H1 (cell line): ENCODE measurements around the gene EPB41L1. TPM values are rescaled to one million over a fixed set of nuclear protein-coding genes. Genes with fewer than 3 reads are reported as not detected.

Source experiments
- CTCF ChIA-PET: fragments of 300-600 bp; sonication (Branson Sonifier 250); formaldehyde crosslinking; loops from one replicate; lab custom pipeline; 2021; ENCODE audit not compliant: partially characterized antibody; lab: Charles Lee
- POLR2A ChIA-PET: fragments of 300-600 bp; sonication (Branson Sonifier 250); formaldehyde crosslinking; loops from one replicate; lab custom pipeline; 2021; ENCODE audit warnings: inconsistent platforms; ENCODE audit not compliant: partially characterized antibody; lab: Charles Lee
- DNase-seq, 2 experiments: peaks; one replicate each; pipeline versions ENCODE4 v3.0.0 to v3.0.0-alpha.2; 2010 to 2022; ENCODE audit warnings: low spot score in 2 of 2, low read depth in 1 of 2, mixed read lengths in 1 of 2
- FAIRE-seq: peaks from 2 replicates; lab custom pipeline; 2011; peaks lifted over from hg19 to GRCh38; lab: Jason Lieb, UNC
- H2AFZ ChIP-seq: 2 replicates; pipeline ENCODE4 v1.8.1; 2012; ENCODE audit warnings: low read length, inconsistent platforms
- H2AK5ac ChIP-seq: 2 replicates; pipeline ENCODE4 v1.6.1; 2013; ENCODE audit warnings: low read depth, low read length
- H2BK120ac ChIP-seq: replicated peaks from 2 replicates; pipeline ENCODE3; 2013; ENCODE audit warnings: low read depth, low read length, inconsistent platforms
- H2BK12ac ChIP-seq: 2 replicates; pipeline ENCODE4 v1.6.1; 2013; ENCODE audit warnings: low read depth, low read length
- H2BK15ac ChIP-seq: 2 replicates; pipeline ENCODE4 v1.6.1; 2013; ENCODE audit warnings: low read length
- H2BK20ac ChIP-seq: 2 replicates; pipeline ENCODE4 v1.6.1; 2013; ENCODE audit warnings: low read length
- H2BK5ac ChIP-seq: 2 replicates; pipeline ENCODE4 v1.6.1; 2013; ENCODE audit warnings: low read depth, low read length
- H3K14ac ChIP-seq: 2 replicates; pipeline ENCODE4 v1.6.1; 2013; ENCODE audit warnings: inconsistent platforms; ENCODE audit not compliant: insufficient read length
- H3K18ac ChIP-seq: 2 replicates; pipeline ENCODE4 v1.6.1; 2013; ENCODE audit warnings: low read length; ENCODE audit errors: extremely low read depth
- H3K23ac ChIP-seq: 2 replicates; pipeline ENCODE4 v1.6.1; 2013; ENCODE audit warnings: inconsistent platforms; ENCODE audit not compliant: insufficient read length
- H3K23me2 ChIP-seq: 2 replicates; pipeline ENCODE4 v1.6.1; 2013; ENCODE audit warnings: low read depth, low read length
- H3K27ac ChIP-seq: 2 replicates; pipeline ENCODE4 v1.6.1; 2011; ENCODE audit warnings: low read depth, low read length, inconsistent platforms
- H3K27me3 ChIP-seq, 4 experiments: replicated peaks in 1 of 4; 1 replicate in 1 of 4; 2 replicates in 3 of 4; pipeline versions ENCODE4 v1.6.1 to v1.8.1; 2011 to 2013; ENCODE audit warnings: low read length in 3 of 4, mild to moderate bottlenecking in 3 of 4, inconsistent platforms in 2 of 4, mixed read lengths in 2 of 4, moderate library complexity in 1 of 4; ENCODE audit not compliant: control insufficient read depth in 3 of 4, insufficient read depth in 3 of 4; ENCODE audit errors: extremely low read depth in 1 of 4
- H3K36me3 ChIP-seq, 4 experiments: 2 replicates each; pipeline versions ENCODE4 v1.6.1 to v1.8.1; 2011 to 2013; ENCODE audit warnings: mild to moderate bottlenecking in 4 of 4, low read length in 3 of 4, moderate library complexity in 2 of 4, control low read depth in 1 of 4, inconsistent platforms in 1 of 4; ENCODE audit not compliant: insufficient read depth in 4 of 4, control insufficient read depth in 2 of 4
- H3K4ac ChIP-seq: replicated peaks from 2 replicates; pipeline ENCODE3; 2013; ENCODE audit warnings: low read length, low read depth, mixed read lengths, inconsistent platforms; ENCODE audit not compliant: insufficient read length
- H3K4me1 ChIP-seq, 4 experiments: replicated peaks in 1 of 4; 1 replicate in 1 of 4; 2 replicates in 3 of 4; pipeline versions ENCODE4 v1.6.1 to v1.8.1; 2011 to 2013; ENCODE audit warnings: low read length in 3 of 4, inconsistent platforms in 2 of 4, mixed read lengths in 1 of 4; ENCODE audit not compliant: insufficient read depth in 4 of 4, control insufficient read depth in 3 of 4
- H3K4me2 ChIP-seq, 2 experiments: 2 replicates each; pipeline versions ENCODE4 v1.6.1 to v1.8.1; 2011 to 2013; ENCODE audit warnings: low read depth in 2 of 2, low read length in 2 of 2, control low read depth in 1 of 2, inconsistent platforms in 1 of 2, mild to moderate bottlenecking in 1 of 2; ENCODE audit not compliant: insufficient read depth in 1 of 2
- H3K4me3 ChIP-seq, 4 experiments: fragments of 200-600, 300-600 bp in 1 of 4; sonication (generic), shearing (Covaris generic), sonication (Bioruptor Twin) in 1 of 4; 2 replicates each; pipeline versions ENCODE4 v1.5.1 to v1.8.1; 2011 to 2016; ENCODE audit warnings: low read length in 4 of 4, low read depth in 3 of 4, control low read depth in 2 of 4, inconsistent platforms in 2 of 4, mild to moderate bottlenecking in 2 of 4, mixed read lengths in 1 of 4, moderate library complexity in 1 of 4; ENCODE audit not compliant: insufficient read depth in 2 of 4; ENCODE audit errors: extremely low read depth in 1 of 4
- H3K56ac ChIP-seq: replicated peaks from 2 replicates; pipeline ENCODE3; 2013; ENCODE audit warnings: low read depth, mild to moderate bottlenecking, mixed read lengths, low read length, inconsistent platforms; ENCODE audit not compliant: insufficient read length
- H3K79me1 ChIP-seq: 2 replicates; pipeline ENCODE4 v1.6.1; 2013; ENCODE audit warnings: low read depth, low read length, control low read depth
- H3K79me2 ChIP-seq, 2 experiments: 2 replicates each; pipeline versions ENCODE4 v1.6.1 to v1.8.1; 2012 to 2013; ENCODE audit warnings: low read length in 2 of 2, mild to moderate bottlenecking in 2 of 2, inconsistent platforms in 1 of 2; ENCODE audit not compliant: insufficient read depth in 2 of 2, control insufficient read depth in 1 of 2
- H3K9ac ChIP-seq, 4 experiments: replicated peaks in 1 of 4; 1 replicate in 1 of 4; 2 replicates in 3 of 4; pipeline versions ENCODE4 v1.6.1 to v1.8.1; 2011 to 2013; ENCODE audit warnings: low read depth in 3 of 4, low read length in 3 of 4, control low read depth in 2 of 4, mild to moderate bottlenecking in 2 of 4, moderate library complexity in 2 of 4, inconsistent platforms in 1 of 4; ENCODE audit errors: extremely low read depth in 1 of 4
- H3K9me3 ChIP-seq, 2 experiments: 2 replicates each; pipeline versions ENCODE4 v1.6.1 to v1.8.1; 2012 to 2013; ENCODE audit warnings: mild to moderate bottlenecking in 2 of 2, moderate library complexity in 2 of 2, control low read depth in 1 of 2, inconsistent platforms in 1 of 2, low read depth in 1 of 2, low read length in 1 of 2, mixed read lengths in 1 of 2; ENCODE audit not compliant: insufficient read depth in 2 of 2
- H4K20me1 ChIP-seq, 2 experiments: replicated peaks in 1 of 2; 2 replicates each; pipeline versions ENCODE3 to v1.8.1; 2011 to 2013; ENCODE audit warnings: inconsistent platforms in 2 of 2, low read length in 2 of 2, mild to moderate bottlenecking in 1 of 2; ENCODE audit not compliant: insufficient read depth in 2 of 2, control insufficient read depth in 1 of 2
- H4K5ac ChIP-seq: 2 replicates; pipeline ENCODE4 v1.6.1; 2013; ENCODE audit warnings: low read length, low read depth, mixed read lengths, inconsistent platforms; ENCODE audit not compliant: insufficient read length
- H4K8ac ChIP-seq: 2 replicates; pipeline ENCODE4 v1.8.0; 2013; ENCODE audit warnings: mild to moderate bottlenecking, moderate library complexity, low read length, inconsistent platforms; ENCODE audit not compliant: insufficient read depth; ENCODE audit errors: extremely low read depth
- H4K91ac ChIP-seq: replicated peaks from 2 replicates; pipeline ENCODE3; 2013; ENCODE audit warnings: low read length, mixed read lengths, inconsistent platforms; ENCODE audit not compliant: insufficient read length
- ATF3 ChIP-seq: IDR thresholded peaks from 2 replicates; pipeline ENCODE4 v1.6.1; 2011; ENCODE audit warnings: low read depth, mild to moderate bottlenecking, low read length; ENCODE audit not compliant: insufficient read depth
- whole genome bisulfite sequencing, 2 experiments: shearing (Covaris generic) in 1 of 2; methylation state at CpG; one replicate each; pipeline versions ENCODE4 v1.1.6 to v1.1.7; 2013 to 2015; ENCODE audit warnings: low lambda C conversion rate in 2 of 2, mixed read lengths in 2 of 2, inconsistent platforms in 1 of 2, low coverage in 1 of 2, missing lambda C conversion rate in 1 of 2; ENCODE audit not compliant: insufficient replicate concordance in 2 of 2, insufficient coverage in 1 of 2, insufficient read length in 1 of 2; ENCODE audit errors: extremely low coverage in 1 of 2, missing lambda C conversion rate in 1 of 2; 5-methylcytosine and 5-hydroxymethylcytosine counted together
- polyA plus RNA-seq, 7 experiments: library from polyadenylated mRNA; depleted of rRNA in 3 of 7; stranded (reverse) in 5 of 7; unstranded in 2 of 7; fragments of >200 nt in 5 of 7; fragments of 200-250 nt in 2 of 7; gene quantifications; 1 replicate in 5 of 7; 2 replicates in 1 of 7; 4 replicates in 1 of 7; pipeline versions ENCODE4 v1.2.1 to v1.2.3, GENCODE V29; 2011 to 2013; ENCODE audit warnings: missing spikeins in 2 of 7, mixed read lengths in 2 of 7
- total RNA-seq: library from RNA; stranded (reverse); fragmentation: NEBNext Ultra II Directional; extraction: Animal tissue kit (Norgen Biotek cat#: 25700); gene quantifications from 2 replicates; pipeline ENCODE4 v1.2.1, GENCODE V29; 2021

EPB41L1 gene
- total and polyA plus RNA-seq, 2 of the 8 experiments (the other 6 are each of a cell fraction or from before 2014, with no cell fraction given) = 14.8 to 36.0 TPM

DNA sequence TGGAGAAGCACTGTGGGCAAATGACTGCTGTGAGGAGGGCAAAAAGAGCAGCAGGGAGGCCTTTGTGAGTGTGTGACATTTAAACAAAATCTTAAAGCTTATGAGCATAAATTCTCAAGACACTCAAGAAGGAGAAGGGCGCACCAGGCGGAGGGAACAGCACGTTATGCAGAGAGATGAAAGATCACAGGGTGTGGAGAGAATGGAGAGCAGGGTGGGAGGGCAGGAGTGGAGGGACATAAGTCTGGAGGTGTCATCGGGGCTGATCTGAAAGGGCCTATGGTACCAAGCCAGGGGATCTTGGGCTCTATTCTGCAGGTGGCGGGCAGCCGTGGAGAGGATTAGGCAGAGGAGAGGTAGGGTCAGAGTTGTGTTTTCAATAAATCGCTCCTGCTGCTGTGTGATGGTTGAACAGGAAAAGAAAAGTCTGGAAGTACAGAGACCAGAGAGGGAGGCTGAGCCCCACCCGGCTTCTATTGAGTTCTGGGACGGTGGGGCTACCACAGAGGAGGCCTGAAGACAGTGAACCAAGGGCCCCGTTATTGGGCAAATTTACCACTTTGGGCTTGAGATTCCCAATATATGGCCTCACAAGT lies 127.3 kb downstream of the EPB41L1 start:
- no peak overlapping the region for H2BK5ac ChIP-seq
- H3K4me1 ChIP-seq = no peaks in the 10 kb centered on the region
- H3K4me2 ChIP-seq = no peak overlapping the region
- no peak overlapping the region for H2BK12ac ChIP-seq
- H3K4ac ChIP-seq = no peak overlapping the region
- no peak for TF ChIP-seq ATF3
- H4K8ac ChIP-seq = no peak overlapping the region
- no peak overlapping the region for H2AFZ ChIP-seq
- H3K18ac ChIP-seq = no peak overlapping the region
- no peak overlapping the region for H2AK5ac ChIP-seq
- H3K79me2 ChIP-seq = no peaks in the 10 kb centered on the region
- H2BK120ac ChIP-seq = no peak overlapping the region
- H2BK15ac ChIP-seq = no peak overlapping the region
- H3K27ac ChIP-seq = no peak overlapping the region
- DNase-seq (no peak), FAIRE-seq (no peak)
- no peak overlapping the region for H4K91ac ChIP-seq
- peaks cover 0 to 5% of the 10 kb centered on the region in 2 experiments for H4K20me1 ChIP-seq
- H3K23ac ChIP-seq = no peak overlapping the region
- CTCF ChIA-PET = interaction anchor here (1.3 to 3.2 kb wide), 2 partner anchors 14 to 118 kb away, joined by 3 to 11 read pairs; no protein-coding TSS in a partner anchor
- H3K23me2 ChIP-seq = peaks cover 4% of the 10 kb centered on the region; the same call in 1 of the 2 replicates
- no peak overlapping the region for H4K5ac ChIP-seq
- no peak overlapping the region for H2BK20ac ChIP-seq
- no peaks in the 10 kb centered on the region for H3K79me1 ChIP-seq
- H3K36me3 ChIP-seq = no peaks in the 10 kb centered on the region
- 90% methylated on average over 10 of the region's 10 CpGs; no CpG with 5 or more reads in 1 of the 2 experiments for WGBS, 2 experiments
- H3K9ac ChIP-seq = no peak overlapping the region
- no peaks in the 10 kb centered on the region for H3K9me3 ChIP-seq
- H3K56ac ChIP-seq = no peak overlapping the region
- no peak overlapping the region for H3K4me3 ChIP-seq
- no peak overlapping the region for H3K14ac ChIP-seq
- POLR2A ChIA-PET = interaction anchor here (0.6 kb wide), 1 partner anchor 1351 kb away, joined by 3 read pairs; no protein-coding TSS in a partner anchor
- no peaks in the 10 kb centered on the region for H3K27me3 ChIP-seq

Other genes with a start within 250 kb of the EPB41L1 start
- gene SCAND1, start 200.2 kb upstream of the EPB41L1 start, total RNA-seq = 73.1 and 86.0 TPM in 2 replicates
- gene SCAND1, start 200.2 kb upstream of the EPB41L1 start, polyA plus RNA-seq (2011; rRNA removed) = 83.7 and 165 TPM in 2 replicates
- 1.8 and 2.6 TPM in 2 replicates for gene CNBD2, start 186.2 kb upstream of the EPB41L1 start, total RNA-seq
- 3.2 and 4.5 TPM in 2 replicates for gene CNBD2, start 186.2 kb upstream of the EPB41L1 start, polyA plus RNA-seq (2011; rRNA removed)
- gene AAR2, start 81.7 kb downstream of the EPB41L1 start, total RNA-seq = 25.4 and 25.5 TPM in 2 replicates
- gene AAR2, start 81.7 kb downstream of the EPB41L1 start, polyA plus RNA-seq (2011; rRNA removed) = 34.7 and 36.1 TPM in 2 replicates
- 57.2 and 61.8 TPM in 2 replicates for gene DLGAP4, start 151.6 kb downstream of the EPB41L1 start, total RNA-seq
- 41.2 and 81.9 TPM in 2 replicates for gene DLGAP4, start 151.6 kb downstream of the EPB41L1 start, polyA plus RNA-seq (2011; rRNA removed)